Hepatocyte (in vitro differentiated cells): ENCODE results near the gene MVB12B.

Source experiments
- CTCF ChIP-seq: fragments of 200-600 bp; sonication (generic); IDR thresholded peaks from 2 replicates; pipeline ENCODE4 v1.5.1; 2016; ENCODE audit warnings: antibody characterized with exemption, mild to moderate bottlenecking; ENCODE audit not compliant: poor library complexity
- EZH2 ChIP-seq: fragments of 200-600 bp; sonication (generic); IDR thresholded peaks from 2 replicates; pipeline ENCODE4 v1.6.1; 2016; ENCODE audit warnings: antibody characterized with exemption, mild to moderate bottlenecking, borderline replicate concordance
- EZH2phosphoT487 ChIP-seq: fragments of 200-600 bp; sonication (generic); IDR thresholded peaks from one replicate; pipeline ENCODE4 v1.6.1; 2018; ENCODE audit warnings: antibody characterized with exemption, mild to moderate bottlenecking, low read depth, moderate library complexity; ENCODE audit not compliant: unreplicated experiment, severe bottlenecking

- TF ChIP-seq CTCF, result no peak
- no peak for TF ChIP-seq EZH2phosphoT487
- TF ChIP-seq EZH2, result no peak
These were observed 196.2 kb downstream of the MVB12B start for GRCh38 chr9:126522612-126523356.
